ENCODE measurements around the gene BICRA. TPM values are rescaled to one million over a fixed set of nuclear protein-coding genes. Genes with fewer than 3 reads are reported as not detected.

Gene BICRA
- total RNA-seq, 1 experiment from 2014 or later: 29.3 TPM

GRCh38 chr19:47651132-47651531 is 42.2 kb downstream of the BICRA start:
- no peaks in the 10 kb centered on the region for H3K23me2 ChIP-seq (ENCODE audit: insufficient read length, low read depth, low read length, poor library complexity, severe bottlenecking)
- H3K79me2 ChIP-seq (ENCODE audit: insufficient read depth, low read length): peaks cover 10% of the 10 kb centered on the region; the same call in 1 of the 2 replicates
- H3K79me1 ChIP-seq (ENCODE audit: insufficient read depth, low read depth, low read length, poor library complexity, severe bottlenecking): peaks cover 11% of the 10 kb centered on the region
- H3K9ac ChIP-seq (ENCODE audit: extremely low read depth, insufficient read length, low read length): no peak overlapping the region
- H3K56ac ChIP-seq (ENCODE audit: insufficient read length, low read depth, low read length): no peak overlapping the region
- Mint-ChIP-seq H3K4me1 (peaks cover 11 to 18% of the 10 kb centered on the region in 2 experiments), H3K4me3 (no peak overlapping the region), H3K9me3 (peaks cover 6 to 10% of the 10 kb centered on the region in 2 experiments; a peak in 4 of 5 replicates), H3K27me3 (ENCODE audit: low read depth) (no peaks in the 10 kb centered on the region; the same call in 1 of the 2 replicates), H3K27ac (peak overlapping the region; percentile 6 to 78 (median 63); a peak in 5 of 7 replicates), H3K36me3 (ENCODE audit: insufficient read depth in 1 of 3, low read depth in 3 of 3) (peaks cover 27 to 41% (median 36%) of the 10 kb centered on the region in 3 experiments)
- no peak overlapping the region for H2BK15ac ChIP-seq (ENCODE audit: low read depth, low read length)
- no peak overlapping the region; the same call in 1 of the 2 replicates for H3K14ac ChIP-seq (ENCODE audit: insufficient read depth, low read length)
- no peak overlapping the region for H2AFZ ChIP-seq (ENCODE audit: low read length)
- H4K91ac ChIP-seq (ENCODE audit: insufficient read length, low read depth, low read length): no peak overlapping the region
- H4K20me1 ChIP-seq (ENCODE audit: control insufficient read depth, insufficient read depth, insufficient read length): no peaks in the 10 kb centered on the region
- H2BK20ac ChIP-seq (ENCODE audit: low read depth, low read length, poor library complexity, severe bottlenecking): no peak overlapping the region
- no peak for DNase-seq
- H3K9me3 ChIP-seq (ENCODE audit: control insufficient read depth, low read depth, low read length): peaks cover 4% of the 10 kb centered on the region
- no peak for TF ChIP-seq CTCF (conservative IDR thresholded peaks at IDR 0.05)
- no peak overlapping the region for H2BK120ac ChIP-seq (ENCODE audit: low read depth, low read length, poor library complexity, severe bottlenecking)
- no peak overlapping the region for H4K5ac ChIP-seq (ENCODE audit: insufficient read length, low read depth, low read length)
- no peaks in the 10 kb centered on the region for H3K27me3 ChIP-seq (ENCODE audit: insufficient read depth, low read length)
- H2BK5ac ChIP-seq (ENCODE audit: insufficient read length, low read length): no peak overlapping the region
- no peak overlapping the region for H2AK5ac ChIP-seq (ENCODE audit: insufficient read length, low read length)
- WGBS (ENCODE audit: extremely low coverage, insufficient read length, low lambda C conversion rate): no CpG with 5 or more reads among the region's 12 CpGs
- peaks cover 6% of the 10 kb centered on the region; the same call in 1 of the 2 replicates for H3K4me1 ChIP-seq (ENCODE audit: insufficient read depth, low read length)
- H3T11ph ChIP-seq (ENCODE audit: low read length): no peak overlapping the region
- no peak overlapping the region for H2BK12ac ChIP-seq (ENCODE audit: insufficient read length, low read depth, low read length)
- no peak overlapping the region for H3K18ac ChIP-seq (ENCODE audit: insufficient read length, low read depth, low read length)
- no peak overlapping the region for H4K8ac ChIP-seq (replicated peaks; ENCODE audit: insufficient read length, low read depth, low read length)
- no peak overlapping the region for H3K27ac ChIP-seq (ENCODE audit: insufficient read length, low read depth, low read length)
- H3K4me2 ChIP-seq (ENCODE audit: insufficient read depth, insufficient read length, low read length): no peak overlapping the region
- no peak overlapping the region for H3K23ac ChIP-seq (ENCODE audit: insufficient read length, low read depth, low read length)
- no peak overlapping the region for H3K4ac ChIP-seq (ENCODE audit: low read depth, low read length)

Measured in H9 (cell line).